Measurements from ENCODE around the gene DUSP10. TPM values are rescaled to one million over a fixed set of nuclear protein-coding genes. Genes with fewer than 3 reads are reported as not detected.

Gene DUSP10
- total RNA-seq, 1 donor = 62.2 TPM

- Histone ChIP-seq H3K36me3 (ENCODE audit: insufficient read depth, low read length) (no peaks in the 10 kb centered on the region), H3K27ac (ENCODE audit: low read depth, low read length) (no peak overlapping the region), H3K27me3 (ENCODE audit: insufficient read depth, low read length) (no peaks in the 10 kb centered on the region), H3K79me2 (ENCODE audit: insufficient read depth, low read length) (no peaks in the 10 kb centered on the region), H3K4me2 (ENCODE audit: insufficient read depth, low read length) (no peak overlapping the region), H2AFZ (ENCODE audit: low read length) (no peak overlapping the region), H3K9me3 (ENCODE audit: low read depth, low read length) (no peaks in the 10 kb centered on the region), H3K4me3 (ENCODE audit: insufficient read depth, low read length) (no peak overlapping the region), H3K4me1 (ENCODE audit: insufficient read depth, low read length) (no peaks in the 10 kb centered on the region), H4K20me1 (ENCODE audit: insufficient read depth, low read length) (no peaks in the 10 kb centered on the region)
- no peak for TF ChIP-seq CTCF (IDR thresholded peaks at IDR 0.05; ENCODE audit: extremely low read depth, low read depth, low read length)
- no peak for DNase-seq (ENCODE audit: insufficient read length, low spot score, missing footprints)
Measured at GRCh38 chr1:221783437-221783836, 41.5 kb upstream of the DUSP10 start.

GRCh38 chr1:221782970-221783369 is 41.1 kb upstream of the DUSP10 start:
- Histone ChIP-seq H3K36me3 (ENCODE audit: insufficient read depth, low read length) (no peaks in the 10 kb centered on the region), H4K20me1 (ENCODE audit: insufficient read depth, low read length) (no peaks in the 10 kb centered on the region), H3K4me3 (ENCODE audit: insufficient read depth, low read length) (no peak overlapping the region), H3K27ac (ENCODE audit: low read depth, low read length) (no peak overlapping the region), H3K4me1 (ENCODE audit: insufficient read depth, low read length) (no peaks in the 10 kb centered on the region), H2AFZ (ENCODE audit: low read length) (no peak overlapping the region), H3K4me2 (ENCODE audit: insufficient read depth, low read length) (no peak overlapping the region), H3K9me3 (ENCODE audit: low read depth, low read length) (no peaks in the 10 kb centered on the region), H3K79me2 (ENCODE audit: insufficient read depth, low read length) (no peaks in the 10 kb centered on the region), H3K27me3 (ENCODE audit: insufficient read depth, low read length) (no peaks in the 10 kb centered on the region)
- DNase-seq (ENCODE audit: insufficient read length, low spot score, missing footprints) = no peak
- no peak for TF ChIP-seq CTCF (IDR thresholded peaks at IDR 0.05; ENCODE audit: extremely low read depth, low read depth, low read length)

GRCh38 chr1:221782477-221782876 is 40.6 kb upstream of the DUSP10 start:
- Histone ChIP-seq H3K27me3 (ENCODE audit: insufficient read depth, low read length) (no peaks in the 10 kb centered on the region), H3K36me3 (ENCODE audit: insufficient read depth, low read length) (no peaks in the 10 kb centered on the region), H3K79me2 (ENCODE audit: insufficient read depth, low read length) (no peaks in the 10 kb centered on the region), H2AFZ (ENCODE audit: low read length) (no peak overlapping the region), H3K27ac (ENCODE audit: low read depth, low read length) (no peak overlapping the region), H3K4me1 (ENCODE audit: insufficient read depth, low read length) (no peaks in the 10 kb centered on the region), H3K4me3 (ENCODE audit: insufficient read depth, low read length) (no peak overlapping the region), H4K20me1 (ENCODE audit: insufficient read depth, low read length) (no peaks in the 10 kb centered on the region), H3K9me3 (ENCODE audit: low read depth, low read length) (no peaks in the 10 kb centered on the region), H3K4me2 (ENCODE audit: insufficient read depth, low read length) (no peak overlapping the region)
- DNase-seq (ENCODE audit: insufficient read length, low spot score, missing footprints) = no peak
- no peak for TF ChIP-seq CTCF (IDR thresholded peaks at IDR 0.05; ENCODE audit: extremely low read depth, low read depth, low read length)

- H3K27me3 ChIP-seq (ENCODE audit: insufficient read depth, low read length) = no peaks in the 10 kb centered on the region
- no peaks in the 10 kb centered on the region for H4K20me1 ChIP-seq (ENCODE audit: insufficient read depth, low read length)
- no peaks in the 10 kb centered on the region for H3K4me1 ChIP-seq (ENCODE audit: insufficient read depth, low read length)
- H3K36me3 ChIP-seq (ENCODE audit: insufficient read depth, low read length) = no peaks in the 10 kb centered on the region
- H2AFZ ChIP-seq (ENCODE audit: low read length) = no peak overlapping the region
- H3K4me3 ChIP-seq (ENCODE audit: insufficient read depth, low read length) = no peak overlapping the region
- no peak overlapping the region for H3K27ac ChIP-seq (ENCODE audit: low read depth, low read length)
- TF ChIP-seq CTCF (IDR thresholded peaks at IDR 0.05; ENCODE audit: extremely low read depth, low read depth, low read length) = no peak
- H3K9me3 ChIP-seq (ENCODE audit: low read depth, low read length) = no peaks in the 10 kb centered on the region
- no peaks in the 10 kb centered on the region for H3K79me2 ChIP-seq (ENCODE audit: insufficient read depth, low read length)
- no peak overlapping the region for H3K4me2 ChIP-seq (ENCODE audit: insufficient read depth, low read length)
- DNase-seq (ENCODE audit: insufficient read length, low spot score, missing footprints) = no peak
Measured at GRCh38 chr1:221781102-221781755, 39.3 kb upstream of the DUSP10 start.

Data from osteoblast (primary cell).